ENCODE measurements around the gene SKIC2.

DNA sequence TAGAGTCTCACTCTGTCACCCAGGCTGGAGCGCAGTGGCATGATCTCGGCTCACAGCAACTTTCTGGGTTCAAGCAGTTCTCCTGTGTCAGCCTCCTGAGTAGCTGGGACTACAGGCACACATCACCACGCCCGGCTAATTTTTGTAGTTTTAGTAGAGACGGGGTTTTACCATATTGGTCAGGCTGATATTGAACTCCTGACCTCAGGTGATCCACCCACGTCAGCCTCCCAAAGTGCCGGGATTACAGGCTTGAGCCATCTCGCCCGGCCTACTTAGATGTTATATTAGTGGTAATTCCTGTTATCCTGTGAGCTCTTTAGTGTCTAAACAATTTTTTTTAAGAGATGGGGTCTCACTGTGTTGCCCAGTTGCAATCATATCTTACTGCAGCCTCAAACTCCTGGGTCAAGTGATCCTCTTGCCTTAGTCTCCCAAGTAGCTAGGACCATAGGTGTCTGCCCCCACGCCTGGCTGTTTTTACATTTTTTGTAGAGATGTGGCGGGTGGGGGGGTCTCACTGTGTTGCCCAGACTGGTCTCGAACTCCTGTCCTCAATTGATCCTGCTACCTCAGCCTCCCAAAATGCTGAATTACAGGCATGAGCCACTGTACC lies 18.9 kb downstream of the SKIC2 start:
- TF ChIP-seq, protein P1, sequence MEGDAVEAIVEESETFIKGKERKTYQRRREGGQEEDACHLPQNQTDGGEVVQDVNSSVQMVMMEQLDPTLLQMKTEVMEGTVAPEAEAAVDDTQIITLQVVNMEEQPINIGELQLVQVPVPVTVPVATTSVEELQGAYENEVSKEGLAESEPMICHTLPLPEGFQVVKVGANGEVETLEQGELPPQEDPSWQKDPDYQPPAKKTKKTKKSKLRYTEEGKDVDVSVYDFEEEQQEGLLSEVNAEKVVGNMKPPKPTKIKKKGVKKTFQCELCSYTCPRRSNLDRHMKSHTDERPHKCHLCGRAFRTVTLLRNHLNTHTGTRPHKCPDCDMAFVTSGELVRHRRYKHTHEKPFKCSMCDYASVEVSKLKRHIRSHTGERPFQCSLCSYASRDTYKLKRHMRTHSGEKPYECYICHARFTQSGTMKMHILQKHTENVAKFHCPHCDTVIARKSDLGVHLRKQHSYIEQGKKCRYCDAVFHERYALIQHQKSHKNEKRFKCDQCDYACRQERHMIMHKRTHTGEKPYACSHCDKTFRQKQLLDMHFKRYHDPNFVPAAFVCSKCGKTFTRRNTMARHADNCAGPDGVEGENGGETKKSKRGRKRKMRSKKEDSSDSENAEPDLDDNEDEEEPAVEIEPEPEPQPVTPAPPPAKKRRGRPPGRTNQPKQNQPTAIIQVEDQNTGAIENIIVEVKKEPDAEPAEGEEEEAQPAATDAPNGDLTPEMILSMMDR (tag by site-specific recombination; IDR thresholded peaks at IDR 0.05): no peak
- TF ChIP-seq OVOL3 (tag by site-specific recombination; IDR thresholded peaks at IDR 0.05): no peak
- TF ChIP-seq ZNF416 (tag by site-specific recombination; IDR thresholded peaks at IDR 0.05): no peak
- no peak for TF ChIP-seq ZBTB10 (tag by site-specific recombination; IDR thresholded peaks at IDR 0.05)
- TF ChIP-seq, protein P2, sequence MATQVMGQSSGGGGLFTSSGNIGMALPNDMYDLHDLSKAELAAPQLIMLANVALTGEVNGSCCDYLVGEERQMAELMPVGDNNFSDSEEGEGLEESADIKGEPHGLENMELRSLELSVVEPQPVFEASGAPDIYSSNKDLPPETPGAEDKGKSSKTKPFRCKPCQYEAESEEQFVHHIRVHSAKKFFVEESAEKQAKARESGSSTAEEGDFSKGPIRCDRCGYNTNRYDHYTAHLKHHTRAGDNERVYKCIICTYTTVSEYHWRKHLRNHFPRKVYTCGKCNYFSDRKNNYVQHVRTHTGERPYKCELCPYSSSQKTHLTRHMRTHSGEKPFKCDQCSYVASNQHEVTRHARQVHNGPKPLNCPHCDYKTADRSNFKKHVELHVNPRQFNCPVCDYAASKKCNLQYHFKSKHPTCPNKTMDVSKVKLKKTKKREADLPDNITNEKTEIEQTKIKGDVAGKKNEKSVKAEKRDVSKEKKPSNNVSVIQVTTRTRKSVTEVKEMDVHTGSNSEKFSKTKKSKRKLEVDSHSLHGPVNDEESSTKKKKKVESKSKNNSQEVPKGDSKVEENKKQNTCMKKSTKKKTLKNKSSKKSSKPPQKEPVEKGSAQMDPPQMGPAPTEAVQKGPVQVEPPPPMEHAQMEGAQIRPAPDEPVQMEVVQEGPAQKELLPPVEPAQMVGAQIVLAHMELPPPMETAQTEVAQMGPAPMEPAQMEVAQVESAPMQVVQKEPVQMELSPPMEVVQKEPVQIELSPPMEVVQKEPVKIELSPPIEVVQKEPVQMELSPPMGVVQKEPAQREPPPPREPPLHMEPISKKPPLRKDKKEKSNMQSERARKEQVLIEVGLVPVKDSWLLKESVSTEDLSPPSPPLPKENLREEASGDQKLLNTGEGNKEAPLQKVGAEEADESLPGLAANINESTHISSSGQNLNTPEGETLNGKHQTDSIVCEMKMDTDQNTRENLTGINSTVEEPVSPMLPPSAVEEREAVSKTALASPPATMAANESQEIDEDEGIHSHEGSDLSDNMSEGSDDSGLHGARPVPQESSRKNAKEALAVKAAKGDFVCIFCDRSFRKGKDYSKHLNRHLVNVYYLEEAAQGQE (tag by site-specific recombination; IDR thresholded peaks at IDR 0.05): no peak
- TF ChIP-seq KLF16 (tag by site-specific recombination; IDR thresholded peaks at IDR 0.05): no peak
- TF ChIP-seq OSR2 (tag by site-specific recombination; IDR thresholded peaks at IDR 0.05): no peak
- TF ChIP-seq ZNF791 (tag by site-specific recombination; IDR thresholded peaks at IDR 0.05): no peak
- no peak for TF ChIP-seq SALL2 (tag by site-specific recombination; IDR thresholded peaks at IDR 0.05; ENCODE audit: borderline replicate concordance)
- TF ChIP-seq ZNF76 (tag by site-specific recombination; IDR thresholded peaks at IDR 0.05; ENCODE audit: borderline replicate concordance, low read depth): no peak
- TF ChIP-seq TCF7L2 (IDR thresholded peaks at IDR 0.05; ENCODE audit: borderline replicate concordance, low read depth, low read length): no peak

Measured in HEK293 (cell line).